ENCODE data around the gene TYW1.
"Not testable (repeated sequence)": the region's sequence is repeated elsewhere in the genome, so short reads cannot be mapped to it uniquely, and the experiment has no call there.

TYW1 gene

GRCh38 chr7:66960192-66960591, 36.4 kb upstream of the TYW1 start:
- Histone ChIP-seq H3K4me1 (ENCODE audit: control insufficient read depth in 2 of 2, insufficient read depth in 2 of 2, low read length in 2 of 2) (peaks cover 8 to 9% of the 10 kb centered on the region in 2 donors), H3K9ac (ENCODE audit: low read depth in 1 of 2, low read length in 2 of 2) (no peak overlapping the region), H3K36me3 (ENCODE audit: control insufficient read depth in 2 of 2, insufficient read depth in 2 of 2, low read length in 2 of 2) (peaks cover 30 to 42% of the 10 kb centered on the region in 2 donors), H3K4me3 (ENCODE audit: low read length in 2 of 2) (no peak overlapping the region), H3K27ac (ENCODE audit: low read depth in 2 of 2, low read length in 2 of 2) (no peak overlapping the region), H3K9me3 (ENCODE audit: control insufficient read depth in 2 of 2, low read length in 2 of 2) (no peaks in the 10 kb centered on the region), H3K27me3 (ENCODE audit: control insufficient read depth in 2 of 2, insufficient read depth in 2 of 2, low read length in 2 of 2) (no peaks in the 10 kb centered on the region)

DNA sequence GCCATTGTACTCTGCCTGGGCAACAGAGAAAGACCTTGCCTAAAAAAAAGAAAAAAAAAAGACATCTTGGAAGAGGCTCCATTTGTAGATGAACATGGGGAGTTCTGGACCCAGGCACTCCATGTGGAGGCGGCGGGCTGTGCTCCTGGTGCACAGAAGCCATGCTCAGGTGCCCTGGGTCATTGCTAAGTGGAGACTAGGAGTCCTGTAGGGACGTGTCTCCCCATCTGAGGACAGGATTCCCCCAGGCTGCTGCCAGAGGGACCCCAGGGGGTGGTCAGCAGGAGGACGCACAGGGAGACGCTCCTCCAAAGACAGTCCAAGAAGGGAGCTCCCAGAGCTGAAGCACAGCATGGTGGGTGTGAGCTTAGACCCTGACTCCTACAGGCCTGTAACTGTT, 35.5 kb upstream of the TYW1 start:
- H3K27me3 ChIP-seq (ENCODE audit: control insufficient read depth in 2 of 2, insufficient read depth in 2 of 2, low read length in 2 of 2), result no peaks in the 10 kb centered on the region
- no peak overlapping the region for H3K4me3 ChIP-seq (ENCODE audit: low read length in 2 of 2)
- H3K36me3 ChIP-seq (ENCODE audit: control insufficient read depth in 2 of 2, insufficient read depth in 2 of 2, low read length in 2 of 2), result peaks cover 21 to 34% of the 10 kb centered on the region in 2 donors
- no peak overlapping the region for H3K9ac ChIP-seq (ENCODE audit: low read depth in 1 of 2, low read length in 2 of 2)
- H3K9me3 ChIP-seq (ENCODE audit: control insufficient read depth in 2 of 2, low read length in 2 of 2), result no peaks in the 10 kb centered on the region
- H3K4me1 ChIP-seq (ENCODE audit: control insufficient read depth in 2 of 2, insufficient read depth in 2 of 2, low read length in 2 of 2), result peaks cover 8 to 9% of the 10 kb centered on the region in 2 donors
- H3K27ac ChIP-seq (ENCODE audit: low read depth in 2 of 2, low read length in 2 of 2), result no peak overlapping the region

DNA sequence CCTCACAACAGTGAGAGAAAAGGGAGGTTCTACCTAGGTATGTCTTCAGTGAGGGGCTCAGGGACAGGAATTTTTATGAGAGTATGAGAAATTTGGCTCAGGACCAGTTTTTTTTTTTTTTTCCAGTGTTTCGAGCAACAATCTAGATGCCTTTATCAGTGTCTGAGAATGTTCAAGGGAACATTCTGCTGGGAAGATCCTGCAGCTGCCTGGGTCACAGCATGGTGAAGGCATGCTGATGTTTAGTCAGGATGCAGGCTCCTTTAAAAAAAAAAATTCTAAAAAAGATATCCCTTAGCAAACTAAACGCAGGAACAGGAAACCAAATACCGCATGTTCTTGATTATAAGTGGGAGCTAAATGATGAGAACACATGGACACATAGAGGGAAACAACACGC, 32.2 kb upstream of the TYW1 start:
- H3K9me3 ChIP-seq (ENCODE audit: control insufficient read depth in 2 of 2, low read length in 2 of 2), result no peaks in the 10 kb centered on the region
- H3K27ac ChIP-seq (ENCODE audit: low read depth in 2 of 2, low read length in 2 of 2), result no peak overlapping the region
- no peaks in the 10 kb centered on the region for H3K27me3 ChIP-seq (ENCODE audit: control insufficient read depth in 2 of 2, insufficient read depth in 2 of 2, low read length in 2 of 2)
- H3K36me3 ChIP-seq (ENCODE audit: control insufficient read depth in 2 of 2, insufficient read depth in 2 of 2, low read length in 2 of 2), result peaks cover 5% of the 10 kb centered on the region in 2 donors
- H3K4me1 ChIP-seq (ENCODE audit: control insufficient read depth in 2 of 2, insufficient read depth in 2 of 2, low read length in 2 of 2), result no peaks in the 10 kb centered on the region
- no peak overlapping the region for H3K9ac ChIP-seq (ENCODE audit: low read depth in 1 of 2, low read length in 2 of 2)
- no peak overlapping the region for H3K4me3 ChIP-seq (ENCODE audit: low read length in 2 of 2)

DNA sequence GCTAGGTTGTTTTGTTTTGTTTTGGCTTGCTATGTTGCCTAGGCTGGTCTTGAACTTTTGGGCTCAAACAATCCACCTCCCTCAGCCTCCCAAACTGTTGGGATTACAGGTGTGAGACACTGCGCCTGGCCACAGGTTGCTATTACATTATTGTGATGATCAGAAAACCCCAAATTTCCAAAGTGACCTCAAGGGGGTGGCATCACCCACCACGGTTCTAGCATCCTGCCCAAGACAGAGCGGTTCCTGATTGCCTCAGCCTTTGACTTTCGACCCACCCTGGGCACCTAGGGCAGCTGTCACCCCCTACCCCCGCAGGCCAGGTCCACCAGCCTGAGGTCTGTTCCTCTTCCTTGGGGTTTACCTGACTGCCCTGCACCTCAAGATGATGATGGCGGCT, 29.6 kb upstream of the TYW1 start:
- Histone ChIP-seq H3K27me3 (ENCODE audit: control insufficient read depth in 2 of 2, insufficient read depth in 2 of 2, low read length in 2 of 2) (no peaks in the 10 kb centered on the region), H3K36me3 (ENCODE audit: control insufficient read depth in 2 of 2, insufficient read depth in 2 of 2, low read length in 2 of 2) (no peaks in the 10 kb centered on the region), H3K9ac (ENCODE audit: low read depth in 1 of 2, low read length in 2 of 2) (no peak overlapping the region), H3K9me3 (ENCODE audit: control insufficient read depth in 2 of 2, low read length in 2 of 2) (no peaks in the 10 kb centered on the region), H3K27ac (ENCODE audit: low read depth in 2 of 2, low read length in 2 of 2) (no peak overlapping the region), H3K4me1 (ENCODE audit: control insufficient read depth in 2 of 2, insufficient read depth in 2 of 2, low read length in 2 of 2) (peaks cover 0 to 8% of the 10 kb centered on the region in 2 donors), H3K4me3 (ENCODE audit: low read length in 2 of 2) (no peak overlapping the region)

- H3K36me3 ChIP-seq (ENCODE audit: control insufficient read depth in 2 of 2, insufficient read depth in 2 of 2, low read length in 2 of 2); H3K4me1 ChIP-seq (ENCODE audit: control insufficient read depth in 2 of 2, insufficient read depth in 2 of 2, low read length in 2 of 2); H3K4me3 ChIP-seq (ENCODE audit: low read length in 2 of 2); H3K27ac ChIP-seq (ENCODE audit: low read depth in 2 of 2, low read length in 2 of 2); H3K27me3 ChIP-seq (ENCODE audit: control insufficient read depth in 2 of 2, insufficient read depth in 2 of 2, low read length in 2 of 2); H3K9me3 ChIP-seq (ENCODE audit: control insufficient read depth in 2 of 2, low read length in 2 of 2); H3K9ac ChIP-seq (ENCODE audit: low read depth in 1 of 2, low read length in 2 of 2): not testable (repeated sequence)
Measured at GRCh38 chr7:66969001-66969400, 27.6 kb upstream of the TYW1 start.

DNA sequence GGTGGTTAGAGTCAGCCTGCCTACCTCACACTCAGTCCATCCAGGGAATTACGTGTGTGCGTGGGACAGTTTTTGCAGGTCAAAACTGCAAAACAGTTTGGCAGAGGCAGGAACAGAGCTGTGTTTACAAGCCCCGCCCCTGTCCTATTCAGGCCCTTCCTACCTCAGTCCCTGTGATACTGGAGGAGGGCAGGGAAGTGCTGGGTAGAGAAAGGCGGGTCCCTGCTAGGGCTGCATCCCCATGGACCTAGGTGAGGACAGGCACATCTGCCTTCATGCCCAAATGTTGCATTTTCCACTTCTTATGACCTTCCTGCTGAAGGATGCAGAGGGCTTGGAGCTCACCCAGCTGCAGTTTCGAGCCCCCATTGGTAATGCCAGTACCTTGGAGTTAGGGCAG, 26.3 kb upstream of the TYW1 start:
- no peaks in the 10 kb centered on the region for H3K27me3 ChIP-seq (ENCODE audit: control insufficient read depth in 2 of 2, insufficient read depth in 2 of 2, low read length in 2 of 2)
- H3K36me3 ChIP-seq (ENCODE audit: control insufficient read depth in 2 of 2, insufficient read depth in 2 of 2, low read length in 2 of 2), result no peaks in the 10 kb centered on the region
- H3K27ac ChIP-seq (ENCODE audit: low read depth in 2 of 2, low read length in 2 of 2), result no peak overlapping the region
- no peak overlapping the region for H3K4me3 ChIP-seq (ENCODE audit: low read length in 2 of 2)
- no peaks in the 10 kb centered on the region for H3K9me3 ChIP-seq (ENCODE audit: control insufficient read depth in 2 of 2, low read length in 2 of 2)
- no peak overlapping the region for H3K9ac ChIP-seq (ENCODE audit: low read depth in 1 of 2, low read length in 2 of 2)
- H3K4me1 ChIP-seq (ENCODE audit: control insufficient read depth in 2 of 2, insufficient read depth in 2 of 2, low read length in 2 of 2), result peaks cover 0 to 8% of the 10 kb centered on the region in 2 donors

- Histone ChIP-seq H3K9me3 (ENCODE audit: control insufficient read depth in 2 of 2, low read length in 2 of 2) (no peaks in the 10 kb centered on the region), H3K27me3 (ENCODE audit: control insufficient read depth in 2 of 2, insufficient read depth in 2 of 2, low read length in 2 of 2) (no peaks in the 10 kb centered on the region), H3K36me3 (ENCODE audit: control insufficient read depth in 2 of 2, insufficient read depth in 2 of 2, low read length in 2 of 2) (no peaks in the 10 kb centered on the region), H3K4me1 (ENCODE audit: control insufficient read depth in 2 of 2, insufficient read depth in 2 of 2, low read length in 2 of 2) (peaks cover 0 to 7% of the 10 kb centered on the region in 2 donors), H3K27ac (ENCODE audit: low read depth in 2 of 2, low read length in 2 of 2) (no peak overlapping the region), H3K4me3 (ENCODE audit: low read length in 2 of 2) (no peak overlapping the region), H3K9ac (ENCODE audit: low read depth in 1 of 2, low read length in 2 of 2) (no peak overlapping the region)
Measured at GRCh38 chr7:66974986-66975590, 21.5 kb upstream of the TYW1 start.

GRCh38 chr7:66978312-66978711, 18.3 kb upstream of the TYW1 start:
- not testable (repeated sequence) for H3K4me3 ChIP-seq (ENCODE audit: low read length in 2 of 2); H3K27ac ChIP-seq (ENCODE audit: low read depth in 2 of 2, low read length in 2 of 2); H3K9ac ChIP-seq (ENCODE audit: low read depth in 1 of 2, low read length in 2 of 2); H3K36me3 ChIP-seq (ENCODE audit: control insufficient read depth in 2 of 2, insufficient read depth in 2 of 2, low read length in 2 of 2); H3K4me1 ChIP-seq (ENCODE audit: control insufficient read depth in 2 of 2, insufficient read depth in 2 of 2, low read length in 2 of 2); H3K9me3 ChIP-seq (ENCODE audit: control insufficient read depth in 2 of 2, low read length in 2 of 2); H3K27me3 ChIP-seq (ENCODE audit: control insufficient read depth in 2 of 2, insufficient read depth in 2 of 2, low read length in 2 of 2)

DNA sequence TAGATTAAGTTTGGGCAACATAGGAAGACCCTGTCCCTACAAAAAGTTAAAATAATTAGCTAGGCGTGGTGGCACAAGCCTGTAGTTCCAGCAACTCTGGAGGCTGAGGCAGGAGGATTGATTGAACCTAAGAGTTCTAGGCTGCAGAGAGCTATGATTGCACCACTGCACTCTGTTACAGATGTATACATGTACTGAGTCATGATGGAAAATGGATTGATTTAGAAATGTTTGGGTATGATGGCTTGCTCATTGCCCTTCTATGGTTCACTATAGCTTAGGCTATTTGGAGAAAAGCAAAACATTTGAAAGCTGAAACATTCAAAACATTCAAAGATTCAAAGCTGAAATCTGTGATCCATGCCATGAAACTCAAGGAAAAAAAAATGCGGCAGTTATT, 17.6 kb upstream of the TYW1 start:
- H3K9me3 ChIP-seq (ENCODE audit: control insufficient read depth in 2 of 2, low read length in 2 of 2); H3K27me3 ChIP-seq (ENCODE audit: control insufficient read depth in 2 of 2, insufficient read depth in 2 of 2, low read length in 2 of 2); H3K4me3 ChIP-seq (ENCODE audit: low read length in 2 of 2); H3K27ac ChIP-seq (ENCODE audit: low read depth in 2 of 2, low read length in 2 of 2); H3K9ac ChIP-seq (ENCODE audit: low read depth in 1 of 2, low read length in 2 of 2); H3K36me3 ChIP-seq (ENCODE audit: control insufficient read depth in 2 of 2, insufficient read depth in 2 of 2, low read length in 2 of 2); H3K4me1 ChIP-seq (ENCODE audit: control insufficient read depth in 2 of 2, insufficient read depth in 2 of 2, low read length in 2 of 2): not testable (repeated sequence)

DNA sequence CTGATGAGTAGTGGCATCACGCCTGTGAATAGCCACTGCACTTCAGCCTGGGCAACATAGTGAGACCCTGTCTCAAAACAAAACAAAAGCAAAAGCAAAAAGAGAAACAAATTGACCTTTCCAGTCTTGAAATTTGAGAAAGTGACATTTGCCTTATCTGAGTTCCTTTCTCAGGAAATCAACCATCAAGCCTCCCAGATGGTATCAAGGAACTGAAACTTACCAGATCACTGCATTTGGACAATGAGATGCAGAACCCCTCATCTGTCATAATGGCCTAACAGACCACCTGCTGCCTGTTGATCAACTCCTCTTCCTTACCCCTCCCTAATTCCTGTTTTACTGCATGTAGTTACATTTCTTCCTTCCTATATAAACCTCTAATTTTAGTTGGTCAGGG, 16.3 kb upstream of the TYW1 start:
- not testable (repeated sequence) for H3K4me3 ChIP-seq (ENCODE audit: low read length in 2 of 2); H3K4me1 ChIP-seq (ENCODE audit: control insufficient read depth in 2 of 2, insufficient read depth in 2 of 2, low read length in 2 of 2); H3K27ac ChIP-seq (ENCODE audit: low read depth in 2 of 2, low read length in 2 of 2); H3K27me3 ChIP-seq (ENCODE audit: control insufficient read depth in 2 of 2, insufficient read depth in 2 of 2, low read length in 2 of 2); H3K9ac ChIP-seq (ENCODE audit: low read depth in 1 of 2, low read length in 2 of 2); H3K36me3 ChIP-seq (ENCODE audit: control insufficient read depth in 2 of 2, insufficient read depth in 2 of 2, low read length in 2 of 2); H3K9me3 ChIP-seq (ENCODE audit: control insufficient read depth in 2 of 2, low read length in 2 of 2)

- not testable (repeated sequence) for H3K9ac ChIP-seq (ENCODE audit: low read depth in 1 of 2, low read length in 2 of 2); H3K9me3 ChIP-seq (ENCODE audit: control insufficient read depth in 2 of 2, low read length in 2 of 2); H3K27me3 ChIP-seq (ENCODE audit: control insufficient read depth in 2 of 2, insufficient read depth in 2 of 2, low read length in 2 of 2); H3K4me3 ChIP-seq (ENCODE audit: low read length in 2 of 2); H3K27ac ChIP-seq (ENCODE audit: low read depth in 2 of 2, low read length in 2 of 2); H3K4me1 ChIP-seq (ENCODE audit: control insufficient read depth in 2 of 2, insufficient read depth in 2 of 2, low read length in 2 of 2)
- H3K36me3 ChIP-seq (ENCODE audit: control insufficient read depth in 2 of 2, insufficient read depth in 2 of 2, low read length in 2 of 2), result peaks cover 13 to 17% of the 10 kb centered on the region in 2 donors
Measured at GRCh38 chr7:66989552-66989951, 7.1 kb upstream of the TYW1 start.
